KOPT-K1 (cell line): ENCODE data around the gene SELPLG.
"Not testable (repeated sequence)": the region's sequence is repeated elsewhere in the genome, so short reads cannot be mapped to it uniquely, and the experiment has no call there.

ENCODE experiments used
- H3K27ac ChIP-seq: fragments of 200-600 bp; sonication (generic); 2 replicates; pipeline ENCODE4 v1.5.1; 2016; ENCODE audit warnings: antibody characterized with exemption, mild to moderate bottlenecking, low read depth, low read length; ENCODE audit not compliant: poor library complexity, severe bottlenecking
- H3K36me3 ChIP-seq: fragments of 200-600 bp; sonication (generic); 2 replicates; pipeline ENCODE4 v1.5.1; 2017; ENCODE audit warnings: antibody characterized with exemption, mild to moderate bottlenecking, low read length, moderate library complexity; ENCODE audit not compliant: insufficient read depth
- H3K9me3 ChIP-seq: fragments of 200-600 bp; sonication (generic); 2 replicates; pipeline ENCODE4 v1.5.1; 2017; ENCODE audit warnings: antibody characterized with exemption, low read length, mild to moderate bottlenecking; ENCODE audit not compliant: insufficient read depth, poor library complexity, severe bottlenecking

Gene SELPLG

DNA sequence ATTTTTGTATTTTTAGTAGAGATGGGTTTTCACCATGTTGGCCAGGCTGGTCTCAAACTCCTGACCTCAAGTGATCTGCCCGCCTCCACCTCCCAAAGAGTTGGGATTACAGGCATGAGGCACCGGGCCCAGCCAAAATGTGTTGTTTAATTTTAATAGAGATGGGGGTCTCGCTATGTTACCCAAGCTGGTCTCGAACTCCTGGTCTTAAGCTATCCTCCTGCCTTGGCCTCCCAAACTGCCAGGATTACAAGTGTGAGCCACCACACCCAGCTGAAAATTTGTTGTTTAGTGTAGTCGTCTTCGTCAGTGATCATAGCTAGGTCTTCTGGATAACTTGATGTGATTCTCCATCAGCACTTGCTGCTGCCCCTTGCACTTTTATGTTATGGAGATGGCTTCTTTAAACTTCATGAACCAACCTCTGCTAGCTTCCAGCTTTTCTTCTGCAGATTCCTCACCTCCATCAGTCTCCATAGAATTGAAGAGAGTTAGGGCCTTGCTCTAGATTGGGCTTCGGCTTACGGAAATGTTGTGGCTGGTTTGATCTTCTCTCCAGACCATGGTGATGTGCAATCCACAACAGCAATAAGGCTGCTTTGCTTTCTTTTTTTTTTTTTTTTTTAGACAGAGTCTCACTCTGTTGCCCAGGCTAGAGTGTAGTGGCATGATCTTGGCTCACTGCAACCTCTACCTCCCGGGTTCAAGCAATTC is 58.3 kb downstream of the SELPLG start:
- Histone ChIP-seq H3K36me3 (0 out of 2 replicates have a peak, but pooled peaks cover under 1% of the 10 kb centered on the region), H3K27ac (no peak overlapping the region)

DNA sequence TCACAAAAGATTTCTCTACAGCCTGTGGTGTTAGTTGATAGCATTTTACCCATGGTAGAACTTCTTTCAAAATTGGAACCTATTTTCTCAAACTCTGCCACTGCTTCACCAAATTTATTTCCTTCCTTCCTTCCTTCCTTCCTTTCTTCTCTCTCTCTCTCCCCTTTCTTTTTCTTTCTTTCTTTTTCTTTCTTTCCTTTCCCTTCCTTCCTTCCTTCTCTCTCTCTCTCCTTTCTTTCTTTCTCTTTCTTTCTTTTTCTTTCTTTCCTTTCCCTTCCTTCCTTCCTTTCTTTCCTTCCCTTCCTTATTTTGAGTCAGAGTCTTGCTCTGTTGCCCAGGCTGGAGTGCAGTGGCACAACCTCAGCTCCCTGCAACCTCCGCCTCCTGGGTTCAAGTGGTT is 59.4 kb downstream of the SELPLG start:
- H3K36me3 ChIP-seq: peaks cover 11% of the 10 kb centered on the region; the same call in 1 of the 2 replicates
- not testable (repeated sequence) for H3K27ac ChIP-seq

More for the DNA sequence above, 58.3 kb downstream of the SELPLG start:
- no peaks in the 10 kb centered on the region for H3K9me3 ChIP-seq

DNA sequence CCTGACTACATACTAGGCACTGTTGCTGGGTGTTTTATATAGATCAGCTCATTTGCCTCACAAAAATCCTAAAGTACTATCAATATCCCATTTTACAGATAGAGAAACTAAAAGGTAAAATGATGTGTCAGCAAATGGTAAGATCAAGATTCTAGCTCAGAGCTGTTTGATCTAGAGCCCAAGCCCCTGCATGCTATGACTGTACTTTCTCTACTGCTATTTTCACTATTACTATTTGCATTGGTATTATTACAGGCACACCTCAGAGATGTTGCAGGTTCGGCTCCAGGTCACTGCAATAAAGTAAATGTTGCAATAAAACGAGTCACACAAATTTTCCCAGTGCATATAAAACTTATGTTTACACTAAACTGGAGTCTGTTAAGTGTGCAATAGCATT is 60.4 kb downstream of the SELPLG start:
- peaks cover 13% of the 10 kb centered on the region for H3K36me3 ChIP-seq
- H3K9me3 ChIP-seq: no peaks in the 10 kb centered on the region
- H3K27ac ChIP-seq: no peak overlapping the region

More for the DNA sequence above, 59.4 kb downstream of the SELPLG start:
- H3K9me3 ChIP-seq: not testable (repeated sequence)

DNA sequence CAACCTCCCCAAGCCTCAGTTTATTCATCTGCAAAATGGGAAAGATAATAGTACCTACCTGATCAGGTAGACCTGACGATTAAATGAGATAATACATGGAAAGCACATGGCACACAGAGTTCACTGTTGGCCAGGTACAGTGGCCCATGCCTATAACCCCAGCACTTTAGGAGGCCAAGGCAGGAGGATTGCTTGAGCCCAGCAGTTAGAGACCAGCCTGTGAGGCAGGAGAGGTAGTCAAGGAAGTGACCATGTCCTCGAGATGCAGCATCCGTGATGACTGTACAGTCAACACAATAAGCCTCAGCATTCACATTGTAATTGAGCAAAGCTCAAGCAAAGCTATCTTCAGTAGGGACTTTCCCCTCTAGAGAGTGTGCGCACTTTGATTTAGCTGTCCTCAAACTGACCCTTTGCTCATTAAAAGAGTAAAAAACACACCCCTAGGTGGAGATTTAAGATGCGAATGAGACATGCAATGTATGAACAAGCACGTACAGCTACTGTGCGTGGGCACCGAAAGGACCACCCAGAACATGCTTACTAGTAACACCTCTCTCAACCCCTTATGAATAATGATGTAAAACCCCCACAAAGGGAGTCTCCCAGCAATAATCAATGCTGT is 61.4 kb downstream of the SELPLG start:
- no peak overlapping the region for H3K27ac ChIP-seq
- no peaks in the 10 kb centered on the region for H3K9me3 ChIP-seq
- peaks cover 23% of the 10 kb centered on the region for H3K36me3 ChIP-seq
